ENCODE data around the gene STAC3. TPM values are rescaled to one million over a fixed set of nuclear protein-coding genes. Genes with fewer than 3 reads are reported as not detected.

The STAC3 gene
- total RNA-seq, 1 experiment from 2014 or later = 0.68 TPM

- H3K9me3 ChIP-seq (replicated peaks) = no peaks in the 10 kb centered on the region; the same call in 1 of the 2 replicates
- H3K27me3 ChIP-seq (replicated peaks) = peaks cover 27% of the 10 kb centered on the region
- peaks cover 25% of the 10 kb centered on the region for H3K4me1 ChIP-seq (replicated peaks)
- peaks cover 56% of the 10 kb centered on the region for H3K36me3 ChIP-seq
- no peak overlapping the region for H3K4me3 ChIP-seq
- H3K27ac ChIP-seq = no peak overlapping the region
- DNase-seq (ENCODE audit: low read depth in 1 of 2, low spot score in 2 of 2) = no peak
These were observed 38.9 kb downstream of the STAC3 start for GRCh38 chr12:57211791-57212700.

DNA sequence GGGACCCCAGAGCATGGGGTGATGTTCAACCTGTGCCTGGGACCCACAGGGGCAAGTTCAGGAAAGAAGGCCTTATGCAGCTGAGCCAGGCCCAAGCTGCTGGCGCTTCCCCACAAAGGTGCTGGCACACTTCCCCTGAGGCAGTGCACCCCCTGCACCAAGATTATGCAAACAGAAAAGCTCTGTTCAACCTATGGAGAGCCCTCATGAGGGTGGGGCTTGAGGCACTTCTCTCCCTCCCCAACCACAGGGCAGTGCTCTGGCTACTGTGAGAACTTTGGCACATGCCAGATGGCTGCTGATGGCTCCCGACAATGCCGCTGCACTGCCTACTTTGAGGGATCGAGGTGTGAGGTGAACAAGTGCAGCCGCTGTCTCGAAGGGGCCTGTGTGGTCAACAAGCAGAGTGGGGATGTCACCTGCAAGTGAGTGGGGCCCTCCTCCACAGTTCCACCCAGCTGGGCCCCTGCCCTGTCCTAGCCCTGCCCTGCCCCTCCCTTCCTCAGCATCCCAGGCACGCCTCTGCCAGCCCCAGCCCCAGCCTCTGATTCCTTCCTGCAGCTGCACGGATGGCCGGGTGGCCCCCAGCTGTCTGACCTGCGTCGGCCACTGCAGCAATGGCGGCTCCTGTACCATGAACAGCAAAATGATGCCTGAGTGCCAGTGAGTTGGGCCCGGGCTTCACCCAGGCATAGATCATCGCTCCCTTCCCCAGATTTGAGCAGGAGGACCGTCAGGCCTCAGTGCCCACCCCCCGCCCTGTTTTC, 39.9 kb downstream of the STAC3 start:
- H3K36me3 ChIP-seq = peaks cover 64% of the 10 kb centered on the region
- H3K9me3 ChIP-seq (replicated peaks) = no peaks in the 10 kb centered on the region; the same call in 1 of the 2 replicates
- no peak overlapping the region for H3K27ac ChIP-seq
- H3K4me3 ChIP-seq = no peak overlapping the region
- H3K4me1 ChIP-seq (replicated peaks) = peaks cover 18% of the 10 kb centered on the region
- DNase-seq (ENCODE audit: low read depth in 1 of 2, low spot score in 2 of 2) = no peak
- peaks cover 19% of the 10 kb centered on the region for H3K27me3 ChIP-seq (replicated peaks)

DNA sequence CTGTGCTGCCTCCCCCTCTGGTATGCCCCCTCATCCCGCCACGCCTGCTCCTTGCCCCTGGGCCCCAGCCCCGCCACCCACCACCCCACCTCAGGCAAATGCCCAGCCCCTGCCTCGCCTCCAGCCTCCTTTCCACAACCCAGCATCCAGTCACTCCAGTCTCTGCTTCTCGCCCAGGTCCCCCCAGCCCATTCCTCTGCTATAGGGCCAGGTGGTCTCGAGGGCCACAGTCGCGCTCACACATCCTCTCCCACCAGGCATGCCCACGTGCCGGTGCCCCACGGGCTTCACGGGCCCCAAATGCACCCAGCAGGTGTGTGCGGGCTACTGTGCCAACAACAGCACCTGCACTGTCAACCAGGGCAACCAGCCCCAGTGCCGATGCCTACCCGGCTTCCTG, 40.5 kb downstream of the STAC3 start:
- H3K27me3 ChIP-seq (replicated peaks) = peaks cover 13% of the 10 kb centered on the region
- no peaks in the 10 kb centered on the region for H3K9me3 ChIP-seq (replicated peaks)
- no peak overlapping the region for H3K27ac ChIP-seq
- peaks cover 70% of the 10 kb centered on the region for H3K36me3 ChIP-seq
- DNase-seq (ENCODE audit: low read depth in 1 of 2, low spot score in 2 of 2) = no peak
- H3K4me1 ChIP-seq (replicated peaks) = peaks cover 11% of the 10 kb centered on the region; the same call in 1 of the 2 replicates
- no peak overlapping the region for H3K4me3 ChIP-seq

- Histone ChIP-seq H3K27me3 (replicated peaks) (peaks cover 7% of the 10 kb centered on the region), H3K4me1 (replicated peaks) (peaks cover 9% of the 10 kb centered on the region; the same call in 1 of the 2 replicates), H3K36me3 (peaks cover 76% of the 10 kb centered on the region), H3K27ac (no peak overlapping the region), H3K4me3 (no peak overlapping the region), H3K9me3 (replicated peaks) (no peaks in the 10 kb centered on the region)
- no peak for DNase-seq (ENCODE audit: low read depth in 1 of 2, low spot score in 2 of 2)
These were observed 41.1 kb downstream of the STAC3 start for GRCh38 chr12:57209916-57210315.

DNA sequence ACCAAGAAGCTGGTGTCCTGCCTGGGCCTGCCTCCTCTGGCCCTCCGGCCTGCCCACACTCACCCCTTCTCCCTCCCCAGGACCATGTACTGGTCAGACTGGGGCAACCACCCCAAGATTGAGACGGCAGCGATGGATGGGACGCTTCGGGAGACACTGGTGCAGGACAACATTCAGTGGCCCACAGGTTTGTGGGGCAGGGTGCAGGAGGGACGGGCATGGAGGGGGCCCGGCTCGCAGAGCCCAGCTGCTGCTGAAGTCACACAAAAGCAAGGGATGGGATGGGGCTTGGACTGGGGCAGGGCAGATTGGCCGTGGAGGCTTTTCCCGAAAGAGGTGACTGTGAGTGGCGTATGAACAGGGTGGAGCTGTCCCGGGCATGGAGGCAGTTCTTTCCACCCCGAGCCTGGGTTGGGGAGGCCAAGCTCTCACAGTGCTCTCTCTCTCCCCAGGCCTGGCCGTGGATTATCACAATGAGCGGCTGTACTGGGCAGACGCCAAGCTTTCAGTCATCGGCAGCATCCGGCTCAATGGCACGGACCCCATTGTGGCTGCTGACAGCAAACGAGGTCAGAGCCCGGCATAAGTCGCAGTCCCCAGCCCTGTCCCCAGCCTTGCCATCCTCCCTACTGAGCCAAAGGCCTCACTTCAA, 42.2 kb downstream of the STAC3 start:
- no peak overlapping the region for H3K4me3 ChIP-seq
- no peak for DNase-seq (ENCODE audit: low read depth in 1 of 2, low spot score in 2 of 2)
- no peaks in the 10 kb centered on the region for H3K27me3 ChIP-seq (replicated peaks)
- H3K36me3 ChIP-seq = peaks cover 81% of the 10 kb centered on the region
- H3K4me1 ChIP-seq (replicated peaks) = 0 out of 2 replicates have a peak, but pooled peaks cover 6% of the 10 kb centered on the region
- no peak overlapping the region for H3K27ac ChIP-seq
- no peaks in the 10 kb centered on the region for H3K9me3 ChIP-seq (replicated peaks)

DNA sequence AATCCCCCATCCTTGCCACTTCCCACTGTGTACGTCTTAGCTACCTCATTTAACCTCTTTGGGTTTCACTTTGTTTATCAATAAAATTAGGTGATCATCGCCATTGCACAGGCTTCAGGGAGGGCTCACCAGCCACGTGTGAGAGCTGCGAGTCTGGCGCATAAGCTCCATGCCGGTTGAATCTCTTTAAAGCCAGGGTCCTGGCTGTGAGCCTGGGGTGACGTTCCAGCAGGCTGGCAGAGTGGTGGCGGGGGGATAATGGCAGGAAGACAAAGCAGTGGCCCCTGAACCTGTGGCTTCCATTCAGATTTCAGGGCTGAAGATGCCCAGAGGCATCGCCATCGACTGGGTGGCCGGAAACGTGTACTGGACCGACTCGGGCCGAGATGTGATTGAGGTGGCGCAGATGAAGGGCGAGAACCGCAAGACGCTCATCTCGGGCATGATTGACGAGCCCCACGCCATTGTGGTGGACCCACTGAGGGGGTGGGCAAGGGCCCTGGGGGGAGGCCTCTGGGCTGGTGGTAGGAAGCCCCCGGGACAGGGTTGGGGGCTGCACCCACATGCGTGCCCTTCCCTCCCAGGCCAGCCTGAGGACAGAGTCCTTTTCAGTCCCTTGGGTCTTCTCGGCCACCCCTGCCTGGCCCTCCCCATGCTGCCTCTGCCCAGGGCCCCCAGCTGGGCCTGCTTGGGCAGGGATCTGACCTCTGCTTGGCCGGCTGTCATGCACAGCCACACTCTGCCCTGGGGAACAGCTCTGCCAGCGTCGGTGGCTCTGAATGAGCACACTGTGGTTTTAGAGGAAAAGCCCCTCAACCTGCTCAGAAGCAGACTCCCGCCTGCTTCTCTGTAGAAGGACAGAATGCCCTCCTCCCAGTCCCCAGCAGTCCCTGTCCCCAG, 43.0 kb downstream of the STAC3 start:
- H3K4me1 ChIP-seq (replicated peaks) = 0 out of 2 replicates have a peak, but pooled peaks cover 3% of the 10 kb centered on the region
- no peak overlapping the region for H3K4me3 ChIP-seq
- H3K9me3 ChIP-seq (replicated peaks) = no peaks in the 10 kb centered on the region
- H3K36me3 ChIP-seq = peaks cover 85% of the 10 kb centered on the region
- DNase-seq (ENCODE audit: low read depth in 1 of 2, low spot score in 2 of 2) = no peak
- H3K27me3 ChIP-seq (replicated peaks) = no peaks in the 10 kb centered on the region
- no peak overlapping the region for H3K27ac ChIP-seq

DNA sequence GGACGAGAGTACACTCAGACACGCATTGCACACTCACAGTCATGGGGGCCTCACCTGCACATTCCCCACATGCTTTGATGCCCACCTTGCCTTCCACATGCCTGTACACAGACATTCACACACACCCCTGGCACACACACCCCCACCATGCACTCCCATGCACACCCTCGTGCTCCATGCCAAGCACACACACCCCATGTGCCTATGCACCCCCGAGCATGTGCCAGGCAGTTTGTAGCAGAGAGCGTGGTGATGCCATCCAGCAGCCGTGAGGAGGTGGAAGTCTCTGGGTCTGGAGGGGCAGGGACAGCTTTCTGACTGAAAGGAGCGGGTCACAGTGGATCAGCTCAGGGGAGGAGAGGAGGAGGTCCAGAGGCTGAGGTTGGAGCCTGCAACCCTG, 45.1 kb downstream of the STAC3 start:
- DNase-seq (ENCODE audit: low read depth in 1 of 2, low spot score in 2 of 2) = no peak
- Histone ChIP-seq H3K4me3 (no peak overlapping the region), H3K9me3 (replicated peaks) (no peaks in the 10 kb centered on the region), H3K27me3 (replicated peaks) (no peaks in the 10 kb centered on the region), H3K4me1 (replicated peaks) (no peaks in the 10 kb centered on the region), H3K36me3 (peaks cover 83% of the 10 kb centered on the region), H3K27ac (no peak overlapping the region)

DNA sequence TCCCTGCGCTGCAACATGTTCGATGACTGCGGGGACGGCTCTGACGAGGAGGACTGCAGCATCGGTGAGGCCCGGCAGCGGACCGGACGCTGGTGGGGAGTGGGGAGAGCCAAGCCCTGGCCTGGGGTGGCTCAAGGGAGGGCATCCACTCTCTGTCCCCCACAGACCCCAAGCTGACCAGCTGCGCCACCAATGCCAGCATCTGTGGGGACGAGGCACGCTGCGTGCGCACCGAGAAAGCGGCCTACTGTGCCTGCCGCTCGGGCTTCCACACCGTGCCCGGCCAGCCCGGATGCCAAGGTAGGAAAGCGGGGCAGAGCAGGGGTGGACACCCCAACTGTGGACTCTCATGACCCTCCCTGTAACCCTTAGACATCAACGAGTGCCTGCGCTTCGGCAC, 45.8 kb downstream of the STAC3 start:
- no peaks in the 10 kb centered on the region for H3K4me1 ChIP-seq (replicated peaks)
- H3K27me3 ChIP-seq (replicated peaks) = no peaks in the 10 kb centered on the region
- no peaks in the 10 kb centered on the region for H3K9me3 ChIP-seq (replicated peaks)
- peaks cover 78% of the 10 kb centered on the region for H3K36me3 ChIP-seq
- no peak overlapping the region for H3K27ac ChIP-seq
- no peak for DNase-seq (ENCODE audit: low read depth in 1 of 2, low spot score in 2 of 2)
- H3K4me3 ChIP-seq = no peak overlapping the region

DNA sequence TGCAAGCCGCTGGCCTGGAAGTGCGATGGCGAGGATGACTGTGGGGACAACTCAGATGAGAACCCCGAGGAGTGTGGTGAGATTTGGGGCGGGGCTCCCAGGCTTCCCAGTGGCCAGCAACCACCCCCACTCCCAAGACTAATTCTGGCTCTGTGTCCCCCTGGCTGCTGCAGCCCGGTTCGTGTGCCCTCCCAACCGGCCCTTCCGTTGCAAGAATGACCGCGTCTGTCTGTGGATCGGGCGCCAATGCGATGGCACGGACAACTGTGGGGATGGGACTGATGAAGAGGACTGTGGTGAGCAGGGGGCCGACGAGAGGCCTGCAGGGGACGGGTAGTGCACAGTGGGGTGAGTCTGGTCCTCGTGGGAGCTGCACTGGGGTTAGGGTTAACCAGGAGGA, 46.5 kb downstream of the STAC3 start:
- Histone ChIP-seq H3K27ac (no peak overlapping the region), H3K27me3 (replicated peaks) (no peaks in the 10 kb centered on the region), H3K4me3 (no peak overlapping the region), H3K9me3 (replicated peaks) (no peaks in the 10 kb centered on the region), H3K4me1 (replicated peaks) (no peaks in the 10 kb centered on the region), H3K36me3 (peaks cover 76% of the 10 kb centered on the region)
- no peak for DNase-seq (ENCODE audit: low read depth in 1 of 2, low spot score in 2 of 2)

GRCh38 chr12:57203791-57204190, 47.2 kb downstream of the STAC3 start:
- Histone ChIP-seq H3K4me1 (replicated peaks) (no peaks in the 10 kb centered on the region), H3K27me3 (replicated peaks) (no peaks in the 10 kb centered on the region), H3K4me3 (no peak overlapping the region), H3K36me3 (peaks cover 76% of the 10 kb centered on the region), H3K27ac (no peak overlapping the region), H3K9me3 (replicated peaks) (no peaks in the 10 kb centered on the region)
- no peak for DNase-seq (ENCODE audit: low read depth in 1 of 2, low spot score in 2 of 2)

DNA sequence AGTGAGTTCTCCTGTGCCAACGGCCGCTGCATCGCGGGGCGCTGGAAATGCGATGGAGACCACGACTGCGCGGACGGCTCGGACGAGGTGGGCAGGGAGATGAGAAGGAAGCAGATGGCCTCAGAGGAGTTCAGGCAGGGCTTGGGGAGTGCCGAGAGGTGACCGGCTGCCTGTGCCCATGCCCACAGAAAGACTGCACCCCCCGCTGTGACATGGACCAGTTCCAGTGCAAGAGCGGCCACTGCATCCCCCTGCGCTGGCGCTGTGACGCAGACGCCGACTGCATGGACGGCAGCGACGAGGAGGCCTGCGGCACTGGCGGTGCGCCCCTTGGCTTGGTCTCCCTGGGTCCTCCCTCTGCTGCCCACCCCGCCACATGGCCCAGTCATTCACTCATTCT, 47.8 kb downstream of the STAC3 start:
- H3K27ac ChIP-seq = no peak overlapping the region
- H3K27me3 ChIP-seq (replicated peaks) = no peaks in the 10 kb centered on the region
- no peak for DNase-seq (ENCODE audit: low read depth in 1 of 2, low spot score in 2 of 2)
- H3K4me1 ChIP-seq (replicated peaks) = no peaks in the 10 kb centered on the region
- no peaks in the 10 kb centered on the region for H3K9me3 ChIP-seq (replicated peaks)
- H3K4me3 ChIP-seq = no peak overlapping the region
- peaks cover 78% of the 10 kb centered on the region for H3K36me3 ChIP-seq

DNA sequence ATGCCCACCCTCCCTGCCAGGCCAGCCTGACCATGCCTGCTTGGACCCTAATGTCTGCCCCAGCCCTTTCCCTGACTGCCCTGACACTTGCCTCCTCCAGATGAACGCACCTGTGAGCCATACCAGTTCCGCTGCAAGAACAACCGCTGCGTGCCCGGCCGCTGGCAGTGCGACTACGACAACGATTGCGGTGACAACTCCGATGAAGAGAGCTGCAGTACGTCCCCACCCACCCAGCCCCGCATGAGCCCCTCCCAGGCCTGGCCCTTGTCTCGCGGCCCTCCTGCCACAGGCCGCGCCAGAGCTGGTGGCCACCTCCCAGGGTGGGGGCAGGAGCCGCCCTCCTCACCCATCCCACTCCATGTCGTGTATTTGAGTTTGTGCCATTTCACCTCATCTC, 48.7 kb downstream of the STAC3 start:
- Histone ChIP-seq H3K27ac (no peak overlapping the region), H3K27me3 (replicated peaks) (no peaks in the 10 kb centered on the region), H3K4me3 (no peak overlapping the region), H3K36me3 (peaks cover 80% of the 10 kb centered on the region), H3K4me1 (replicated peaks) (no peaks in the 10 kb centered on the region), H3K9me3 (replicated peaks) (no peaks in the 10 kb centered on the region)
- DNase-seq (ENCODE audit: low read depth in 1 of 2, low spot score in 2 of 2) = no peak

GRCh38 chr12:57201631-57202030, 49.4 kb downstream of the STAC3 start:
- no peak overlapping the region for H3K27ac ChIP-seq
- peaks cover 84% of the 10 kb centered on the region for H3K36me3 ChIP-seq

More at GRCh38 chr12:57201631-57202030, 49.4 kb downstream of the STAC3 start:
- Histone ChIP-seq H3K9me3 (replicated peaks) (no peaks in the 10 kb centered on the region), H3K27me3 (replicated peaks) (no peaks in the 10 kb centered on the region), H3K4me1 (replicated peaks) (no peaks in the 10 kb centered on the region), H3K4me3 (no peak overlapping the region)
- DNase-seq (ENCODE audit: low read depth in 1 of 2, low spot score in 2 of 2) = no peak

Measured in SJSA1 (cell line).